Measurements from ENCODE around the gene NPC1L1.

NPC1L1 gene

GRCh38 chr7:44497155-44498027, 43.7 kb downstream of the NPC1L1 start:
- no peak for DNase-seq

GRCh38 chr7:44496385-44496784, 44.7 kb downstream of the NPC1L1 start:
- DNase-seq = no peak

- DNase-seq = no peak
Observed at GRCh38 chr7:44494960-44495359, 46.2 kb downstream of the NPC1L1 start.

- DNase-seq = no peak
Observed at GRCh38 chr7:44491229-44491628, 49.9 kb downstream of the NPC1L1 start.

GRCh38 chr7:44490351-44491200, 50.6 kb downstream of the NPC1L1 start, which contains the start of gene NUDCD3:
TSS of gene NUDCD3 (minus strand) at chr7:44490658. CDS start at chr7:44490600, 58 bp downstream.
- DNase-seq = peak; percentile 93

- peak; percentile 35 for DNase-seq
Observed at GRCh38 chr7:44489955-44490350, 51.2 kb downstream of the NPC1L1 start.

GRCh38 chr7:44488955-44489354, 52.2 kb downstream of the NPC1L1 start:
- no peak for DNase-seq

GRCh38 chr7:44486693-44487092, 54.4 kb downstream of the NPC1L1 start:
- DNase-seq = no peak

GRCh38 chr7:44486001-44486400, 55.1 kb downstream of the NPC1L1 start:
- no peak for DNase-seq

- no peak for DNase-seq
Observed at GRCh38 chr7:44484482-44485313, 56.4 kb downstream of the NPC1L1 start.

- DNase-seq = no peak
Observed at GRCh38 chr7:44482502-44483485, 58.3 kb downstream of the NPC1L1 start.

GRCh38 chr7:44477938-44478337, 63.2 kb downstream of the NPC1L1 start:
- no peak for DNase-seq

GRCh38 chr7:44477063-44477830, 63.9 kb downstream of the NPC1L1 start:
- DNase-seq = peak; percentile 77

- DNase-seq = no peak
Observed at GRCh38 chr7:44476313-44476712, 64.8 kb downstream of the NPC1L1 start.

GRCh38 chr7:44473295-44473694, 67.8 kb downstream of the NPC1L1 start:
- no peak for DNase-seq

- no peak for DNase-seq
Observed at GRCh38 chr7:44472843-44473242, 68.3 kb downstream of the NPC1L1 start.

- no peak for DNase-seq
Observed at GRCh38 chr7:44471850-44472249, 69.3 kb downstream of the NPC1L1 start.

GRCh38 chr7:44471436-44471835, 69.7 kb downstream of the NPC1L1 start:
- no peak for DNase-seq

- DNase-seq = no peak
Observed at GRCh38 chr7:44470628-44471245, 70.4 kb downstream of the NPC1L1 start.

- no peak for DNase-seq
Observed at GRCh38 chr7:44470135-44470479, 71.0 kb downstream of the NPC1L1 start.
